Dermis lymphatic vessel endothelial cell (primary cell): Measurements from ENCODE around the gene FCER1A. TPM values are rescaled to one million over a fixed set of nuclear protein-coding genes. Genes with fewer than 3 reads are reported as not detected.

Source experiments
- total RNA-seq: library from RNA; depleted of rRNA; stranded (reverse); fragments of >200 nt; gene quantifications from 2 replicates; pipeline ENCODE4 v1.2.1, GENCODE V29; 2014

The FCER1A gene
- not detected in 2 replicates for total RNA-seq

GRCh38 chr1:159302095-159302494, at the start of gene FCER1A:
Gene FCER1A (plus strand): TSS chr1:159302336. CDS start chr1:159302365, 29 bp downstream.

Other genes with a start within 250 kb of the FCER1A start
- gene AIM2, start 225.6 kb upstream of the FCER1A start, total RNA-seq = not detected in 2 replicates
- gene CADM3, start 130.7 kb upstream of the FCER1A start, total RNA-seq = 0.11 TPM in 1 of 2 replicates, not detected in the other
- not detected in 2 replicates for gene ACKR1, start 97.5 kb upstream of the FCER1A start, total RNA-seq
- not detected in 2 replicates for gene OR10J4, start 129.9 kb downstream of the FCER1A start, total RNA-seq
- not detected in 2 replicates for gene OR10J1, start 137.4 kb downstream of the FCER1A start, total RNA-seq
- not detected in 2 replicates for gene OR10J5, start 233.7 kb downstream of the FCER1A start, total RNA-seq